Erythroblast (primary cell): ENCODE data around the gene CMIP.

Experiments used
- GATA1 ChIP-seq: IDR thresholded peaks from 2 replicates; pipeline ENCODE4 v1.6.1; 2011; ENCODE audit warnings: low read depth, mild to moderate bottlenecking, control low read depth, low read length, moderate library complexity
- POLR2A ChIP-seq: IDR thresholded peaks from 2 replicates; pipeline ENCODE4 v1.6.1; 2011; ENCODE audit warnings: mild to moderate bottlenecking, low read length

DNA sequence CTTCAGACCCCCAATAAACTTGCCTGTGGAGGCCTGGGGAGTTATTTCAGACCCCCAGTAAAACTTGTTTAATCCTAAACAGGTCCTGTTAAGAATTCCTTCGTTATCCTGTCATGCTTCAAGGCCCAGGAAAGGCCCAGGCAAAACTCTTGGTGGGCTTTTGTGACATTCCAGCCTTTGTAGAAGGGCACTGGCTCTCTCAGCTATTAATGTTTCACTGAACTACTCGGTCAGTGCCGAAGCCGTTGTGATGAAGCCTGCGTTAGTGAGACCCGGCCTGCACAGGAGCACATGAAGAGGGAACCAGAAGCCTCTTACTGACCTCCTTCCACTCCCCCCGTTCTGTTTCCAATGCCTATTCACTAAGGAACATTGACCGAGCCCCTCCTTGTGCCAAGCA, 287.0 kb downstream of the CMIP start:
- TF ChIP-seq POLR2A (no peak), GATA1 (no peak)
